HL-60 (cell line): ENCODE measurements around the gene KIF26B.

ENCODE experiments used
- CTCF ChIP-seq: IDR thresholded peaks from one replicate; pipeline ENCODE4 v1.5.1; 2011; ENCODE audit warnings: low read length, control low read depth, inconsistent platforms; ENCODE audit not compliant: insufficient read depth
- GABPA ChIP-seq: IDR thresholded peaks from 2 replicates; pipeline ENCODE4 v1.6.1; 2012; ENCODE audit warnings: low read depth
- POLR2AphosphoS5 ChIP-seq: IDR thresholded peaks from 2 replicates; pipeline ENCODE4 v1.6.1; 2012; ENCODE audit warnings: low read depth
- REST ChIP-seq: IDR thresholded peaks from 2 replicates; pipeline ENCODE4 v1.6.1; 2012; ENCODE audit warnings: low read depth; ENCODE audit not compliant: insufficient replicate concordance
- SPI1 ChIP-seq: IDR thresholded peaks from 2 replicates; pipeline ENCODE4 v1.6.1; 2012; ENCODE audit warnings: low read depth, mild to moderate bottlenecking, borderline replicate concordance

GRCh38 chr1:245512980-245513578 is 358.3 kb downstream of the KIF26B start:
- TF ChIP-seq POLR2AphosphoS5, result no peak
- no peak for TF ChIP-seq SPI1
- TF ChIP-seq CTCF, result no peak
- no peak for TF ChIP-seq GABPA
- no peak for TF ChIP-seq REST
